ENCODE results near the gene ATG4C. TPM values are rescaled to one million over a fixed set of nuclear protein-coding genes. Genes with fewer than 3 reads are reported as not detected.

The ATG4C gene
- polyA plus RNA-seq, 1 donor = 10.1 TPM

GRCh38 chr1:62882201-62883104, 98.5 kb downstream of the ATG4C start:
- Histone ChIP-seq H3K9me3 (ENCODE audit: control insufficient read depth, low read depth, low read length) (no peaks in the 10 kb centered on the region), H3K27me3 (ENCODE audit: control insufficient read depth, insufficient read depth, low read length) (no peaks in the 10 kb centered on the region), H3K4me3 (ENCODE audit: low read length) (no peak overlapping the region), H3K4me1 (ENCODE audit: control insufficient read depth, insufficient read depth, low read length) (no peaks in the 10 kb centered on the region), H3K27ac (ENCODE audit: low read length) (no peak overlapping the region), H3K36me3 (ENCODE audit: control insufficient read depth, insufficient read depth, low read length) (no peaks in the 10 kb centered on the region)
- 71% methylated on average over 5 of the region's 10 CpGs for WGBS (ENCODE audit: insufficient coverage, low lambda C conversion rate)
- DNase-seq = no peak

- no peak for DNase-seq
- no peaks in the 10 kb centered on the region for H3K36me3 ChIP-seq (ENCODE audit: control insufficient read depth, insufficient read depth, low read length)
- no peak overlapping the region for H3K27ac ChIP-seq (ENCODE audit: low read length)
- H3K9me3 ChIP-seq (ENCODE audit: control insufficient read depth, low read depth, low read length) = no peaks in the 10 kb centered on the region
- no peak overlapping the region for H3K4me3 ChIP-seq (ENCODE audit: low read length)
- H3K4me1 ChIP-seq (ENCODE audit: control insufficient read depth, insufficient read depth, low read length) = no peaks in the 10 kb centered on the region
- H3K27me3 ChIP-seq (ENCODE audit: control insufficient read depth, insufficient read depth, low read length) = no peaks in the 10 kb centered on the region
These were observed 100.3 kb downstream of the ATG4C start for GRCh38 chr1:62884156-62884740.

GRCh38 chr1:62887799-62888507, 104.0 kb downstream of the ATG4C start:
- WGBS (ENCODE audit: insufficient coverage, low lambda C conversion rate) = 66% methylated on average over 2 of the region's 6 CpGs
- no peaks in the 10 kb centered on the region for H3K4me1 ChIP-seq (ENCODE audit: control insufficient read depth, insufficient read depth, low read length)
- no peak overlapping the region for H3K4me3 ChIP-seq (ENCODE audit: low read length)
- no peaks in the 10 kb centered on the region for H3K36me3 ChIP-seq (ENCODE audit: control insufficient read depth, insufficient read depth, low read length)
- no peak overlapping the region for H3K27ac ChIP-seq (ENCODE audit: low read length)
- no peaks in the 10 kb centered on the region for H3K27me3 ChIP-seq (ENCODE audit: control insufficient read depth, insufficient read depth, low read length)
- H3K9me3 ChIP-seq (ENCODE audit: control insufficient read depth, low read depth, low read length) = no peaks in the 10 kb centered on the region
- no peak for DNase-seq

GRCh38 chr1:62891956-62892562, 108.1 kb downstream of the ATG4C start:
- no peaks in the 10 kb centered on the region for H3K4me1 ChIP-seq (ENCODE audit: control insufficient read depth, insufficient read depth, low read length)
- H3K36me3 ChIP-seq (ENCODE audit: control insufficient read depth, insufficient read depth, low read length) = no peaks in the 10 kb centered on the region
- H3K27me3 ChIP-seq (ENCODE audit: control insufficient read depth, insufficient read depth, low read length) = no peaks in the 10 kb centered on the region
- no peak for DNase-seq
- no peak overlapping the region for H3K4me3 ChIP-seq (ENCODE audit: low read length)
- no peaks in the 10 kb centered on the region for H3K9me3 ChIP-seq (ENCODE audit: control insufficient read depth, low read depth, low read length)
- WGBS (ENCODE audit: insufficient coverage, low lambda C conversion rate) = 90% methylated on average over 3 of the region's 6 CpGs
- H3K27ac ChIP-seq (ENCODE audit: low read length) = no peak overlapping the region

GRCh38 chr1:62897788-62898187, 113.9 kb downstream of the ATG4C start:
- Histone ChIP-seq H3K27me3 (ENCODE audit: control insufficient read depth, insufficient read depth, low read length) (no peaks in the 10 kb centered on the region), H3K4me1 (ENCODE audit: control insufficient read depth, insufficient read depth, low read length) (no peaks in the 10 kb centered on the region), H3K4me3 (ENCODE audit: low read length) (no peak overlapping the region), H3K36me3 (ENCODE audit: control insufficient read depth, insufficient read depth, low read length) (no peaks in the 10 kb centered on the region), H3K9me3 (ENCODE audit: control insufficient read depth, low read depth, low read length) (no peaks in the 10 kb centered on the region), H3K27ac (ENCODE audit: low read length) (no peak overlapping the region)
- no peak for DNase-seq

GRCh38 chr1:62900566-62900965, 116.6 kb downstream of the ATG4C start:
- H3K4me3 ChIP-seq (ENCODE audit: low read length) = no peak overlapping the region
- H3K27me3 ChIP-seq (ENCODE audit: control insufficient read depth, insufficient read depth, low read length) = no peaks in the 10 kb centered on the region
- no peaks in the 10 kb centered on the region for H3K4me1 ChIP-seq (ENCODE audit: control insufficient read depth, insufficient read depth, low read length)
- H3K36me3 ChIP-seq (ENCODE audit: control insufficient read depth, insufficient read depth, low read length) = no peaks in the 10 kb centered on the region
- no peak overlapping the region for H3K27ac ChIP-seq (ENCODE audit: low read length)
- WGBS (ENCODE audit: insufficient coverage, low lambda C conversion rate) = no CpG with 5 or more reads among the region's 1 CpG
- H3K9me3 ChIP-seq (ENCODE audit: control insufficient read depth, low read depth, low read length) = no peaks in the 10 kb centered on the region
- no peak for DNase-seq

- WGBS (ENCODE audit: insufficient coverage, low lambda C conversion rate) = no CpG with 5 or more reads among the region's 1 CpG
- no peaks in the 10 kb centered on the region for H3K9me3 ChIP-seq (ENCODE audit: control insufficient read depth, low read depth, low read length)
- H3K4me3 ChIP-seq (ENCODE audit: low read length) = no peak overlapping the region
- DNase-seq = no peak
- H3K27me3 ChIP-seq (ENCODE audit: control insufficient read depth, insufficient read depth, low read length) = no peaks in the 10 kb centered on the region
- no peaks in the 10 kb centered on the region for H3K36me3 ChIP-seq (ENCODE audit: control insufficient read depth, insufficient read depth, low read length)
- H3K4me1 ChIP-seq (ENCODE audit: control insufficient read depth, insufficient read depth, low read length) = no peaks in the 10 kb centered on the region
- no peak overlapping the region for H3K27ac ChIP-seq (ENCODE audit: low read length)
These were observed 117.7 kb downstream of the ATG4C start for GRCh38 chr1:62901650-62902049.

- H3K4me1 ChIP-seq (ENCODE audit: control insufficient read depth, insufficient read depth, low read length) = no peaks in the 10 kb centered on the region
- DNase-seq = no peak
- no peaks in the 10 kb centered on the region for H3K36me3 ChIP-seq (ENCODE audit: control insufficient read depth, insufficient read depth, low read length)
- H3K9me3 ChIP-seq (ENCODE audit: control insufficient read depth, low read depth, low read length) = no peaks in the 10 kb centered on the region
- no peak overlapping the region for H3K4me3 ChIP-seq (ENCODE audit: low read length)
- H3K27ac ChIP-seq (ENCODE audit: low read length) = no peak overlapping the region
- no peaks in the 10 kb centered on the region for H3K27me3 ChIP-seq (ENCODE audit: control insufficient read depth, insufficient read depth, low read length)
- no CpG with 5 or more reads among the region's 12 CpGs for WGBS (ENCODE audit: insufficient coverage, low lambda C conversion rate)
These were observed 119.6 kb downstream of the ATG4C start for GRCh38 chr1:62903522-62903921.

GRCh38 chr1:62903982-62904855, 120.3 kb downstream of the ATG4C start:
- 93% methylated on average over 3 of the region's 8 CpGs for WGBS (ENCODE audit: insufficient coverage, low lambda C conversion rate)
- Histone ChIP-seq H3K4me3 (ENCODE audit: low read length) (no peak overlapping the region), H3K4me1 (ENCODE audit: control insufficient read depth, insufficient read depth, low read length) (no peaks in the 10 kb centered on the region), H3K9me3 (ENCODE audit: control insufficient read depth, low read depth, low read length) (no peaks in the 10 kb centered on the region), H3K27ac (ENCODE audit: low read length) (no peak overlapping the region), H3K27me3 (ENCODE audit: control insufficient read depth, insufficient read depth, low read length) (no peaks in the 10 kb centered on the region), H3K36me3 (ENCODE audit: control insufficient read depth, insufficient read depth, low read length) (no peaks in the 10 kb centered on the region)
- no peak for DNase-seq

- Histone ChIP-seq H3K27ac (ENCODE audit: low read length) (no peak overlapping the region), H3K4me1 (ENCODE audit: control insufficient read depth, insufficient read depth, low read length) (no peaks in the 10 kb centered on the region), H3K4me3 (ENCODE audit: low read length) (no peak overlapping the region), H3K36me3 (ENCODE audit: control insufficient read depth, insufficient read depth, low read length) (no peaks in the 10 kb centered on the region), H3K9me3 (ENCODE audit: control insufficient read depth, low read depth, low read length) (no peaks in the 10 kb centered on the region), H3K27me3 (ENCODE audit: control insufficient read depth, insufficient read depth, low read length) (no peaks in the 10 kb centered on the region)
- no peak for DNase-seq
- 40% methylated on average over 1 of the region's 5 CpGs for WGBS (ENCODE audit: insufficient coverage, low lambda C conversion rate)
These were observed 120.9 kb downstream of the ATG4C start for GRCh38 chr1:62904856-62905225.
